OCI-LY3 (cell line): ENCODE results near the gene MISP.

Experiments
- H2AFZ ChIP-seq: fragments of 200-600, 300-600 bp; shearing (Covaris generic); 2 replicates; pipeline ENCODE4 v1.6.0; 2014; ENCODE audit warnings: antibody characterized with exemption, low read depth, low read length
- H3K27ac ChIP-seq: fragments of 200-600, 300-600 bp; sonication (generic); 2 replicates; pipeline ENCODE4 v1.5.1; 2014; ENCODE audit warnings: mild to moderate bottlenecking, low read length, moderate library complexity, mixed read lengths
- H3K27me3 ChIP-seq: fragments of 200-600, 300-600 bp; sonication (generic); 2 replicates; pipeline ENCODE4 v1.6.1; 2014; ENCODE audit warnings: low read depth, low read length, mixed read lengths
- H3K36me3 ChIP-seq: fragments of 200-600, 300-600 bp; sonication (generic); replicated peaks from 2 replicates; pipeline ENCODE3; 2014; ENCODE audit warnings: low read depth, low read length, mixed read lengths
- H3K4me1 ChIP-seq: fragments of 300-600, 200-600 bp; sonication (generic); 2 replicates; pipeline ENCODE4 v1.6.1; 2014; ENCODE audit warnings: low read length, mixed read lengths
- H3K4me2 ChIP-seq: fragments of 200-600, 300-600 bp; sonication (generic); 2 replicates; pipeline ENCODE4 v1.6.1; 2014; ENCODE audit warnings: low read length, mixed read lengths
- H3K4me3 ChIP-seq: fragments of 300-600, 200-600 bp; sonication (generic); 2 replicates; pipeline ENCODE4 v1.5.1; 2014; ENCODE audit warnings: antibody characterized with exemption, mild to moderate bottlenecking, low read length, moderate library complexity
- H3K79me2 ChIP-seq: fragments of 300-600, 200-600 bp; shearing (Covaris generic); 2 replicates; pipeline ENCODE4 v1.6.1; 2014; ENCODE audit warnings: mild to moderate bottlenecking, low read length, mixed read lengths
- H3K9ac ChIP-seq: fragments of 300-600, 200-600 bp; shearing (Covaris generic); 2 replicates; pipeline ENCODE4 v1.6.0; 2014; ENCODE audit warnings: mild to moderate bottlenecking, low read length, moderate library complexity
- H3K9me3 ChIP-seq: fragments of 200-600, 300-600 bp; shearing (Covaris generic); 2 replicates; pipeline ENCODE4 v1.6.1; 2014; ENCODE audit warnings: low read length, mixed read lengths; ENCODE audit not compliant: insufficient read depth
- H4K20me1 ChIP-seq: fragments of 200-600, 300-600 bp; sonication (generic); 2 replicates; pipeline ENCODE4 v1.6.1; 2016; ENCODE audit warnings: low read length, mixed read lengths; ENCODE audit not compliant: insufficient read depth
- EZH2phosphoT487 ChIP-seq: fragments of 200-600 bp; shearing (Covaris generic); IDR thresholded peaks from 2 replicates; pipeline ENCODE4 v1.6.1; 2018; ENCODE audit warnings: antibody characterized with exemption, mixed run types, low read depth
- TF ChIP-seq, protein P1 (sequence below): fragments of 200-600, 300-600 bp; sonication (generic); IDR thresholded peaks from 2 replicates; pipeline ENCODE4 v1.5.1; 2014; ENCODE audit warnings: antibody characterized with exemption, low read length, low read depth

MISP gene

GRCh38 chr19:805600-806550 is 55.0 kb downstream of the MISP start:
- Histone ChIP-seq H3K9ac (no peak overlapping the region), H3K36me3 (peaks cover 96% of the 10 kb centered on the region), H3K4me3 (no peak overlapping the region), H3K79me2 (peaks cover 86% of the 10 kb centered on the region), H3K9me3 (no peaks in the 10 kb centered on the region), H4K20me1 (peaks cover 97% of the 10 kb centered on the region), H3K27ac (no peak overlapping the region), H3K27me3 (no peaks in the 10 kb centered on the region), H2AFZ (no peak overlapping the region), H3K4me1 (no peaks in the 10 kb centered on the region), H3K4me2 (no peak overlapping the region)
- no peak for TF ChIP-seq EZH2phosphoT487
- TF ChIP-seq, protein P1, sequence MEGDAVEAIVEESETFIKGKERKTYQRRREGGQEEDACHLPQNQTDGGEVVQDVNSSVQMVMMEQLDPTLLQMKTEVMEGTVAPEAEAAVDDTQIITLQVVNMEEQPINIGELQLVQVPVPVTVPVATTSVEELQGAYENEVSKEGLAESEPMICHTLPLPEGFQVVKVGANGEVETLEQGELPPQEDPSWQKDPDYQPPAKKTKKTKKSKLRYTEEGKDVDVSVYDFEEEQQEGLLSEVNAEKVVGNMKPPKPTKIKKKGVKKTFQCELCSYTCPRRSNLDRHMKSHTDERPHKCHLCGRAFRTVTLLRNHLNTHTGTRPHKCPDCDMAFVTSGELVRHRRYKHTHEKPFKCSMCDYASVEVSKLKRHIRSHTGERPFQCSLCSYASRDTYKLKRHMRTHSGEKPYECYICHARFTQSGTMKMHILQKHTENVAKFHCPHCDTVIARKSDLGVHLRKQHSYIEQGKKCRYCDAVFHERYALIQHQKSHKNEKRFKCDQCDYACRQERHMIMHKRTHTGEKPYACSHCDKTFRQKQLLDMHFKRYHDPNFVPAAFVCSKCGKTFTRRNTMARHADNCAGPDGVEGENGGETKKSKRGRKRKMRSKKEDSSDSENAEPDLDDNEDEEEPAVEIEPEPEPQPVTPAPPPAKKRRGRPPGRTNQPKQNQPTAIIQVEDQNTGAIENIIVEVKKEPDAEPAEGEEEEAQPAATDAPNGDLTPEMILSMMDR = no peak

DNA sequence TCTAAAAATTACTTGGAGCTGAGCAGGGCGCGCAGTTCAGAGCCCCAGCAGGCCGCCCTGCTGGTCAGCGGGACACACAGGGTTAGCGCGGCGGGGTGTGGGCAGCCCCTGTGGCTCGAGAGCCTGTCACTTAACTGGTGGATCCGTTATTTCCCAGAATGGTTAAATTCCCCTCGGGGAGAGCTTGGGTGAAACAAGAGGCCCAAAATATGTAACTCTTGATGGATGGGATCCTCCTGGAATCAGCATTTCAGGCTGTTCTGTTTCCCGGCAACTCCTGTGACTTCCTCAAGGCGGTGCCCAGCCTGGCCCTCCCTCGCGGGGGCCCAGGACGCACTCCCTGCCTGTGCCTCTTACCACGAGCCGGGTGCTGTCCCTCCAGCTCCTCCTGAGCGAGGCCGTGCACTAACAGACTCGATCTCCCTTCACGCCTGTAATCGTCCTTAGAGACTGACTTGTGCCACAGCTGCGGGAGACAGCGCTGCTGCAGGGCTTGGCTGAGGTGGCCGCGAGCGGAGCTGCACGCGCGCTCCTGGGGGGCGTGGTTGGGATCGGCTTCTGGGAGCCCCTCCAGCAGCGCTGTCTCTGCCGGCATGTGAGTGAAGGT is 56.0 kb downstream of the MISP start:
- H3K79me2 ChIP-seq = peaks cover 76% of the 10 kb centered on the region
- no peaks in the 10 kb centered on the region for H3K9me3 ChIP-seq
- no peak overlapping the region for H3K4me2 ChIP-seq
- H2AFZ ChIP-seq = no peak overlapping the region
- peaks cover 96% of the 10 kb centered on the region for H3K36me3 ChIP-seq
- no peaks in the 10 kb centered on the region for H3K27me3 ChIP-seq
- H3K9ac ChIP-seq = no peak overlapping the region
- no peak overlapping the region for H3K4me3 ChIP-seq
- no peak overlapping the region for H3K27ac ChIP-seq
- no peaks in the 10 kb centered on the region for H3K4me1 ChIP-seq
- peaks cover 94% of the 10 kb centered on the region for H4K20me1 ChIP-seq
- TF ChIP-seq, protein P1 = no peak

GRCh38 chr19:807627-808422 is 56.9 kb downstream of the MISP start:
- H3K27ac ChIP-seq = no peak overlapping the region

More at GRCh38 chr19:807627-808422, 56.9 kb downstream of the MISP start:
- Histone ChIP-seq H3K9me3 (no peaks in the 10 kb centered on the region), H3K4me1 (no peaks in the 10 kb centered on the region), H3K79me2 (peaks cover 67% of the 10 kb centered on the region), H3K27me3 (no peaks in the 10 kb centered on the region), H3K4me3 (no peak overlapping the region), H3K36me3 (peaks cover 91% of the 10 kb centered on the region), H2AFZ (no peak overlapping the region), H3K4me2 (no peak overlapping the region), H3K9ac (no peak overlapping the region), H4K20me1 (peaks cover 88% of the 10 kb centered on the region)
- TF ChIP-seq, protein P1 = no peak
- no peak for TF ChIP-seq EZH2phosphoT487
